Duodenal mucosa (tissue), 2 donors: ENCODE measurements around the gene TMEM269.

Source experiments
- H3K27ac ChIP-seq: one replicate; pipeline ENCODE4 v1.7.0; 2013; ENCODE audit warnings: low read depth, low read length
- H3K27me3 ChIP-seq, 2 donors: one replicate each; pipeline ENCODE4 v1.7.0; 2013; ENCODE audit warnings: low read length in 2 of 2, control low read depth in 1 of 2; ENCODE audit not compliant: insufficient read depth in 2 of 2, control insufficient read depth in 1 of 2
- H3K36me3 ChIP-seq, 2 donors: one replicate each; pipeline ENCODE4 v1.7.0; 2013; ENCODE audit warnings: low read length in 2 of 2, control low read depth in 1 of 2; ENCODE audit not compliant: insufficient read depth in 2 of 2, control insufficient read depth in 1 of 2
- H3K4me1 ChIP-seq, 2 donors: one replicate each; pipeline ENCODE4 v1.7.0; 2013; ENCODE audit warnings: low read length in 2 of 2, control low read depth in 1 of 2; ENCODE audit not compliant: insufficient read depth in 2 of 2, control insufficient read depth in 1 of 2
- H3K4me3 ChIP-seq, 2 donors: one replicate each; pipeline ENCODE4 v1.7.0; 2013; ENCODE audit warnings: low read length in 2 of 2, low read depth in 1 of 2
- H3K9ac ChIP-seq, 2 donors: one replicate each; pipeline ENCODE4 v1.7.0; 2013; ENCODE audit warnings: low read length in 2 of 2, low read depth in 1 of 2
- H3K9me3 ChIP-seq, 2 donors: one replicate each; pipeline ENCODE4 v1.7.0; 2013; ENCODE audit warnings: low read length in 2 of 2, control low read depth in 1 of 2; ENCODE audit not compliant: control insufficient read depth in 1 of 2

The TMEM269 gene

DNA sequence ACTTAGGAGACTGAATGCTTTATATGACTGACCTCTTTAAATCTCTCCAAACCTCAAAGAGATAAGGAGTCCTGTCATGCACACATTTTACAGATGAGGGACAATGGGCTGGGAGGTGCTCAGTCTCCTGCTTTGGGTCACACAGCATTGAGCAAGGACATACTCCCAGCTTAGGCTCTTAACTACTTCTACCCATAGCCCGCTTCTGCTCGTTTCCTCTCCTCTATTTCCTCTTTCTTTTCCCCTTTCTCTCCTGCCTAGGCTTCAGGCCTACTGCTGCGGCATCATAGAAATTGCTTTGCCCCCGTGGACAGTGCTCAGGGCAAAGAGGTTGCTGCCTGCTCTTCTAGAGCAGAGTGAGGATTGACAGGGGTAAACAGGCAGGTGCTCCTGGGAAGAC is 49.2 kb downstream of the TMEM269 start:
- no peak overlapping the region for H3K9ac ChIP-seq
- no peak overlapping the region for H3K27ac ChIP-seq
- no peaks in the 10 kb centered on the region for H3K4me1 ChIP-seq
- H3K4me3 ChIP-seq, result no peak overlapping the region
- peaks cover 4 to 18% of the 10 kb centered on the region in 2 donors for H3K36me3 ChIP-seq
- no peaks in the 10 kb centered on the region for H3K9me3 ChIP-seq
- H3K27me3 ChIP-seq, result no peaks in the 10 kb centered on the region

DNA sequence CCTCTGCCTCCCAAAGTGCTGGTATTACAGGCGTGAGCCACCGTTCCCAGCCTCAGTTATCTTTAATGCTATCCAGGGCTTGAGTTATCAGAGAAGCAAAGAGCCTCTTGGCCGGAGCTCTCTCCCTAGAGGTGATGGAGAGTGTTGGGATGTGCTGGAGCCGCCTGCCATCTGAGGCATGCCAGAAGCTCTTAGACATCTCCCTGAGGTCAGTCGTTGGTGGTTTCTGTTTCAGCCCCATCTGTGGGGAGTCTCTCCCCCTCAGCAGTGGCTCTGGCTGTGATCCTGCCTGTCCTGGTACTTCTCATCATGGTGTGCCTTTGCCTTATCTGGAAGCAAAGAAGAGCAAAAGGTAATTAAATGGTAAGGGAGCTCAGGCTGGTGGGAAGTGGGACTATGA is 50.0 kb downstream of the TMEM269 start:
- Histone ChIP-seq H3K9ac (no peak overlapping the region), H3K9me3 (no peaks in the 10 kb centered on the region), H3K36me3 (peaks cover 4 to 18% of the 10 kb centered on the region in 2 donors), H3K4me1 (no peaks in the 10 kb centered on the region), H3K27ac (no peak overlapping the region), H3K4me3 (no peak overlapping the region), H3K27me3 (no peaks in the 10 kb centered on the region)

DNA sequence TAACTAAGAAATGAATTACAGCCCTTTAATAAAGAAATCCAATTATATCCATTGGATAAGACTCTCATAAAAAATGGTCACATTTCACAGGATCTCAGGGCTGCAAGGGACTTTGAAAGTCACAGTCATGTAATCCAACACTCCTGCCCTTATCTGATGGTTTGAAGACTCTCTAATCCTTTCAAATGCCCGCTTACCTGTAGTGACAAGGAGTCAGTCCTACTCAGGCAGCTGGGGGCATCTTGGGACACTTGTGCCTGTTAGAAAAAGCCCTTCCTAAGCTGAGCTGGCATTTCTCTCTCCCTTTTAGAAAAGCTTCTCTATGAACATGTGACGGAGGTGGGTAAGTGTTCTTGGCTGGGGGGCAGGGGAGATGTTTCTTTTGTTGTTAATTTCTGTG is 50.6 kb downstream of the TMEM269 start:
- Histone ChIP-seq H3K27me3 (no peaks in the 10 kb centered on the region), H3K4me1 (no peaks in the 10 kb centered on the region), H3K4me3 (no peak overlapping the region), H3K9ac (no peak overlapping the region), H3K36me3 (peaks cover 4 to 12% of the 10 kb centered on the region in 2 donors), H3K9me3 (no peaks in the 10 kb centered on the region), H3K27ac (no peak overlapping the region)

DNA sequence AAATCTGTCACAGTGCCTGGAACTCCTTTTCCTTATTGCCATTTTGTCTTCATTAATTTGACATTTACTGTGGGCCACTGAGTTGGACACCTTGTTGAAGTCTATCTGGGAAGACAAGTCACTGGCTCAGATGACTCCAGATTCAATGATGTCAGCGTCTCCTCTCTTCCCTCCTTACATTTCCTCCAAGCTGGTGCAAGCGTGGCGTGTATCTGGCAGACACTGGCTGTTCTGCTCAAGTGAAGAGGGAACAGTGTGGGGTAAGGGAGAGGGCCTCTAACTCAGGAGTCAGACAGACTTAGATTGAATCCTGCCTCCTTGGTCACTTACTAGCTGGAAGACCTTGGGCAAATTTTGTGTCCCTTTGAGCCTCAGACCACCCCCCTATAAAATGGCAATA is 52.9 kb downstream of the TMEM269 start:
- H3K4me3 ChIP-seq, result no peak overlapping the region
- no peaks in the 10 kb centered on the region for H3K27me3 ChIP-seq
- no peak overlapping the region for H3K9ac ChIP-seq
- H3K4me1 ChIP-seq, result no peaks in the 10 kb centered on the region
- no peaks in the 10 kb centered on the region for H3K9me3 ChIP-seq
- H3K27ac ChIP-seq, result no peak overlapping the region
- H3K36me3 ChIP-seq, result peaks cover 4 to 5% of the 10 kb centered on the region in 2 donors

DNA sequence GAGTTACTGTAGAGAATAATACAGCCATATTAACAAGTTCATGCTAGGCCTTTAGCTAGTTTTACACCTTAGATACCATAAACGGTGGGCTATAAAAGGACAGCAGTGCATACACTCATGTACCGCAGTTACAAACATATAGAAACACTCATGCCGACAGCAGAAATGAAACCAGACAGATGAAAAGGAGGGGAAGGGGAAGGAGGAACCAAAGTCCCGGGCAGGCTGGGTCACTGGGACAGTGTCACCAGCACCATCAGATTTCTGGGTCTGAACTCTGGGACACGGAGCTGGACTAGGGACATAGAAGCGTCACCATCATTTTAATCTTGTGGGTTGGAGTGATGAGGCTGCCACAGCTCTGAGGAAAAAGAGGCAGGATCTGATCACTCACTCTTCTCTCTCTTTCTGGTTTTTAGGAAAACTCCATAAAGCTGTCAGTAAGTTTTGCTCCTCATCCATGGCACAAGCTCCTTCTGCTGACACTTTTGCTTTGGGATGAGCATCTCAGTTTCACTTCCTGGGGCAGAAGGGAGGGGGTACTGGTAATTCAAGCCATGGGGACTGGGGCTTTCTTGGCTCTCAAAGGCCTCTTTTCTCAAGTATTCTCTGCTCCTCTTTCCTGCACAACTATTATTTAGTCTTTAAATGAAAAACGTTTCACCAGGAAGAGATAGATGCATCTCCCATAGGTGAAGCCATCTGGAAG is 53.8 kb downstream of the TMEM269 start:
- Histone ChIP-seq H3K27me3 (no peaks in the 10 kb centered on the region), H3K4me1 (no peaks in the 10 kb centered on the region), H3K4me3 (no peak overlapping the region), H3K36me3 (peaks cover 4 to 5% of the 10 kb centered on the region in 2 donors), H3K9me3 (no peaks in the 10 kb centered on the region), H3K27ac (no peak overlapping the region), H3K9ac (no peak overlapping the region)

DNA sequence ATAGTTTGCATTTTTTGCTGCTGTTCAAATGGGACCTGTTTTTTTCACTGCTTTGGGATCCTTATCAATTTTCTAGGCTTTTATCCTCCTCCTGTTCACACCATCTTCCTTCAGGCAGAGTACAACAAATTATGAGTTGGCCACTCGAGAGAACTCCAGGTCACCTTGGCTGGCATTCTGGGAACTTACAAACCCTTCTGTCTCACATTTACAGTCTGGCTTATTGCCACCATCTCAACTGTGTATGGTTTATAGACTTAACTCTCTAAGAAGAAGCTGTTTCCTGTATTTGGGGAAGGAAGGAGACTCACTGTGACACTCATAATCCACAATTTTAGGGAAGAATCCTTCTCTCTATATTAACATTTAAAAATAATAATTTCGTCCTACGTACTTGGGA is 56.2 kb downstream of the TMEM269 start:
- H3K36me3 ChIP-seq, result peaks cover 0 to 2% of the 10 kb centered on the region in 2 donors
- no peak overlapping the region for H3K4me3 ChIP-seq
- H3K9ac ChIP-seq, result no peak overlapping the region
- no peak overlapping the region for H3K27ac ChIP-seq
- peaks cover 0 to 3% of the 10 kb centered on the region in 2 donors for H3K4me1 ChIP-seq
- no peaks in the 10 kb centered on the region for H3K27me3 ChIP-seq
- H3K9me3 ChIP-seq, result no peaks in the 10 kb centered on the region

DNA sequence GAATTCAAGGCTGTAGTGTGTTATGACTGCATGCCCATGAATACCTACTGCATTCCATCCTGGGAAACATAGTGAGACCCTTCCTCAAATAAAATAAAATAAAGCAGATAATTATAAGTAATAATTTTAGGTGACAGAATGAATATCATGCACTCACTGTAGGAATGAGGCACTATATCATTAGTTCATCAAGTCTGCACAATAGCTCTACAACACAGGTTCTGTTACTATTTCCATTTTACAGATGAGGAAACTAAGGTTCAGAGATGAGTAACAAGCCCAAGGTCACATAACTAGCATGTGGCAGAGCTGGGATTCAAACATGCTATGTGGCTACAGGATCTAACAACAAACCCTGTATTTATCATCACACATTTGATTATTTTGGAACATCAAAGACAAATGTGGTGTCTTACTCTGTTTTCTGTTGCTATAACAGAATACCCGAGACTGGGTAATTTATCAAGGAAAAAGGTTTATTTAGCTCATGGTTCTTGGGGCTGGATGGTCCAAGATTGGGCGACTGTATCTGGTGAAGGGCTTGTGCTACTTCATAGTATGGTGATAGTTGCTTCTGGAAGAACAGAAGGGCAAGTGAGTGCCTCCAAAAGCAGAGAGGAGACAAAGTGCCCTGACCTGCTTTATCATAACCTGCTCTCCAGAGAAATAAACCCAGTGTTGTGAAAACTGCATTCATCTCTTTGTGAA is 56.8 kb downstream of the TMEM269 start:
- H3K9ac ChIP-seq, result no peak overlapping the region
- H3K4me1 ChIP-seq, result peaks cover 0 to 4% of the 10 kb centered on the region in 2 donors
- H3K27me3 ChIP-seq, result no peaks in the 10 kb centered on the region
- H3K27ac ChIP-seq, result no peak overlapping the region
- peaks cover 0 to 2% of the 10 kb centered on the region in 2 donors for H3K36me3 ChIP-seq
- H3K9me3 ChIP-seq, result no peaks in the 10 kb centered on the region
- no peak overlapping the region for H3K4me3 ChIP-seq

DNA sequence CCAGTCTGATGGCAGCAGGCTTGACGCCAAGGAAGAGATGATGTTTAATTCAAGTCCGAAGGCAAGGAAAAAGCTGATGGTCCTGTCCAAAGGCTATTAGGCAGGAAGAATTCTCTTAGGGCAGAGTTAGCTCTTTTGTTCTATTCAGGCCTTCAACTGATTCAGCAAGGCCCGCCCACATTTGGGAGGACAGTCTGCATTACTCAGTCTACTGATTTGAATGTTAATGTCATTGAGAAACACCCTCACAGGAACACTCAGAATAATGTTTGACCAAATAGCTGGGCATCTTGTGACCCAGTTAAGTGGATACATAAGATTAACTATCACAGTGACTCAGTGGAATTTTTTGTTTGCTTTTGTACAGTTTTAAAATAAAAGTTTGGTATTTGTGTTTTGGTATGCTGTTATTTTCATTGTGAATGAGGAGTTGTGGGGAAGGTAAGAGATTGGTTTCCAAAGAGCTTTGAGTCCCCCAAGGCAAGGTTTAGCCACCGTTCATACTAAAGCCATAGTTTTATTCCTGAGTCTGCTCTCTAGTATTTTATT is 59.9 kb downstream of the TMEM269 start:
- Histone ChIP-seq H3K4me3 (no peak overlapping the region), H3K36me3 (peaks cover 0 to 3% of the 10 kb centered on the region in 2 donors), H3K27ac (no peak overlapping the region), H3K9ac (no peak overlapping the region), H3K9me3 (no peaks in the 10 kb centered on the region), H3K4me1 (peaks cover 7 to 15% of the 10 kb centered on the region in 2 donors), H3K27me3 (no peaks in the 10 kb centered on the region)

DNA sequence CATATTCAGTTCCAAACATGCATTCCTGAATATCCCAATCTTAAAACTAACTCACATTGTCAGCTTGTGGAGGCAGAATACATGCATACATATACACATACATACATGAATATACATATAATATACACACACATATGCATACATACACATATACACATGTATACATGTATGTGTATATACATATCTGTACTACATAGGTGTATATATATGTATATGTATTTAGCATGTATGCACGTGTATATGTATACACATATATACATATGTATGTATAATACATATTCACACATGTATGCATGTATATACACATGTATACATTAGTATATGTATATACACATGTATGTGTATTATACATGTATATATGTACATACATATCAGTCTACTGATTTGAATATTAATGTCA is 60.4 kb downstream of the TMEM269 start:
- Histone ChIP-seq H3K4me3 (no peak overlapping the region), H3K27me3 (no peaks in the 10 kb centered on the region), H3K9ac (no peak overlapping the region), H3K9me3 (no peaks in the 10 kb centered on the region), H3K27ac (no peak overlapping the region), H3K4me1 (peaks cover 7 to 15% of the 10 kb centered on the region in 2 donors), H3K36me3 (peaks cover 0 to 8% of the 10 kb centered on the region in 2 donors)

DNA sequence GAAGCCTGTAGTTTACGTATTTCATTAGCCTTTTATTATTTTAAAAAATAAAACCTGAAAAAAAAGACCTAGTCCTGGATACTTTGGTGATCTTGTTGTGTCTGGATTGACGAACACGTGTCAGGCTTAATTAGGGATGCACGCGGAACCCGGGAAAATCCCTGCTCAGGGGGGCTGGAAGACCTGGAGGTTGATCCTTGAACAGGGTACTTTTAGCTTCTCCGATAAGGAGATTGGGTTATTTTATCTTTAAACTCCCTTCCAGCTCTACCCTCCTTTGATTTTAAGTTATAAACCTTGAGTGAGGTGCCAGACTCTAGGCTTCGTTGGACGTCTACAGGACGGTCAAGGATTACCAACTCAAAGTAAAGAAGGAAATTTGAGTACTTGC is 61.1 kb downstream of the TMEM269 start:
- peaks cover under 1 to 8% of the 10 kb centered on the region in 2 donors for H3K36me3 ChIP-seq
- peaks cover 7 to 15% of the 10 kb centered on the region in 2 donors for H3K4me1 ChIP-seq
- H3K9me3 ChIP-seq, result no peaks in the 10 kb centered on the region
- peak overlapping the region in 1 of 2 donors; percentile 35 for H3K9ac ChIP-seq
- H3K4me3 ChIP-seq, result peak overlapping the region; percentile 74 to 90
- no peaks in the 10 kb centered on the region for H3K27me3 ChIP-seq
- no peak overlapping the region for H3K27ac ChIP-seq
